GM18868 (cell line): ENCODE measurements around the gene FOXB1.

ENCODE experiments used
- ATAC-seq: cut with Tn5 transposase; IDR thresholded peaks from one replicate; pipeline ENCODE4 v1.9.1; 2021; ENCODE audit warnings: mild to moderate bottlenecking, moderate library complexity; ENCODE audit not compliant: unreplicated experiment

Gene FOXB1

DNA sequence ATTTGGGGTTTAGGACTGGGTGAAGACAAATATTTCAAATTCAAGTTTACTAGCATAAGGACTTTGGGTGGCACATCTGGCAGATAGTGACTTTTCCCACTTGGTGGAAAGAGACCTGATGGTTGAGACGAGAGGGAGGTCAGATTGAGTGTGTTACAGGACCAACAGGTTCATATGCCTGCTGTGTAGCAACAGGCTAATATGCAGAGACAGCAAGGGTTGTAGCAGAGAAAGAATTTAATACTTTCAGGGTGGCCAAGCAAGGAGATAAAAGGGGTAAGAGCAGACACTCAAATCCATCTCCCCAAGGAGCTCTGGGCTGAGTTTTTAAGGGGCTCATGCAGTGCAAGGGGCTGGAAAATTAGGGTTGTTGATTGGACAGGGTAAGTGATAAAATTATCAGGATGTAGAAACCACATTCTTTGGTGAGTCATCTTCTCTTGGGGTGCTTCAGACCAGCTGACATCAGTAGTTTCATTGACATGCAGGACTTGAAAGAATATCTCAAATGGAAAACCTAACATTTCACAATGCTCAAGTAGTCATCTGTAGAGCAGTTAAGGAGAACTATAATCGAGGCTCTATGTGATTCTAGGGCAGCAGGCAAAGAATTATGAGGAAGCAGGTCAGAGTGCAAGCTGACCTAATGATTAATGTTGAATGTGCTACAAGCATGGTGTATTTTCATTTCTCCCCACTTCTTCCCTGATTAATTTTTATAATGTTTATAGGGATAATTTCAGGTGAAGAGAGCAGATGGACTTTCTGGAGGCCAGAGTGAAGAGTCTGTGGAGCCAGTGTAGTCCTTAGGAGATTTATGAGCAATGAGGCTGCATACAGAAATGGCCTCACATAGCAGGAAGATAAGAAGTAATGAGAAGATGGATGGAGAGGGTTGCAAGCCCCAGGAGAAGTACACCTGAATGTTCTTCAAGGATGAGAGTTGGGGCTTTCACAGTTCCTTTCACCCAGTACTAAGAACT lies 13.7 kb downstream of the FOXB1 start:
- ATAC-seq, result no peak

DNA sequence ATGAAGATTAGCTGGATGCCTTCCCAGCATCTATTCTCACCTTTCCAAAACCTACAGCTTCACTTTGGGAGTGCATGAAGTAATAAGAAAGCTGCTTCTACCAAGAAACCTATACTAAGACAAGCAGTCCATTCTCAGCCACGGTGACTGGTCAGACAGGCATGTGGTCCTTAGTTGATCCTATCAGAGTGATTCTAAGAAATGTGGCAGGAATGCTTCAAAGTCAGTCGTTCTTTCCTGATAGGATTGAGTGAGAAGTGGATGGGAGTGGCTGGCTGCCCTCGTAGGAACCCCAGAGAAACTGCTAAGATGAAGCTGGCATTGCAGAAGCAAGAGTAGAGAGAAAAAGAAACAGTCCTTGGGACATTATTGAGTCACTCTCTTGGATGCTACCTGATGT lies 16.6 kb downstream of the FOXB1 start:
- ATAC-seq, result no peak

DNA sequence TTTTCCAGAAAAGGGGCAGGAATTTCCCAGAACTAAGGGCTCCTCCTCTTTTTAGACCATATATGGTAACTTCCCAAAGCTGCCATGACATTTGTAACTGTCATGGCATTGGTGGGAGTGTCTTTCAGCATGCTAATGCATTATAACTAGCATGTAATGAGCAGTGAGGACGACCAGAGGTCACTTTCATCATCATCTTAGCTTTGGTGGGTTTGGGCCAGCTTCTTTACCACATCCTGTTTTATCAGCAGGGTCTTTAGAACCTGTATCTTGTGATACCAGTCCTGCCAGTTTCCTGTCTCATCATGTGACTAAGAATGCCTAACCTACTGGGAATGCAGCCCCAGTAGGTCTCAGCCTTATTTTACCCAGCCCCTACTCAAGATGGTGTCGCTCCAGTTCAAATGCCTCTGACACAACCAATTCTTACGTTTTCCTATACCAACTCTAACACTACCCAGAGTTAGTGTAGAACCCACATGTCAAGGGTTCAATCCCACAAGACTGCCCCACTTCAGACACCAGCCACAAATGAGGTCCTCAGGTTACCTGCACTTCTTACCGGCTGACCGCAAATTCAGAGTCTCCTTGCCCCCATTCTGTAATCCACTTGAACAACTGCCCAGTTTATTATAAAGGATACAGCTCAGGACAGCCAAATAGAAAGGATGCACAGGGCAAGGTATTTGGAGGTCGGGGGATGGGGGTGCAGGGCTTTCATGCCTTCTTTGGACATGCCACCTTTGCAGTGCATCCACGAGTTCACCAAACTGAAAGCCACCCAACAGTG lies 17.7 kb downstream of the FOXB1 start:
- no peak for ATAC-seq

DNA sequence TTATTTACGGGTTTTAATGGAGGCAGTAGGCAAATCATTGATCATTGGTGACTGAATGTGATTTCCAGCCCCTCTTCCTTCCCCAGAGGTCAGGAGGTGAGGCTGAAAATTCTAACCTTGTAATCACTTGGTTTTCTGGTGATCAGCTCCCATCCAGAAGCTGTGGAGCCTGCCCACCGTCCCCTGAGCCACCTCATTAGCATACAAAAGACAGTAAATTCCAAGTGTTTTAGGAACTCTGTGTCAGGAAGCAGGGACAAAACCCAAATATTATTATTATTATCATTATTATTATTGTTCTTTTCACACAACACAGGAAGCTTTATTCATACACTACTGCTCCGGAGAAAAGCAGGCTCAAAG lies 18.2 kb downstream of the FOXB1 start:
- ATAC-seq, result no peak

DNA sequence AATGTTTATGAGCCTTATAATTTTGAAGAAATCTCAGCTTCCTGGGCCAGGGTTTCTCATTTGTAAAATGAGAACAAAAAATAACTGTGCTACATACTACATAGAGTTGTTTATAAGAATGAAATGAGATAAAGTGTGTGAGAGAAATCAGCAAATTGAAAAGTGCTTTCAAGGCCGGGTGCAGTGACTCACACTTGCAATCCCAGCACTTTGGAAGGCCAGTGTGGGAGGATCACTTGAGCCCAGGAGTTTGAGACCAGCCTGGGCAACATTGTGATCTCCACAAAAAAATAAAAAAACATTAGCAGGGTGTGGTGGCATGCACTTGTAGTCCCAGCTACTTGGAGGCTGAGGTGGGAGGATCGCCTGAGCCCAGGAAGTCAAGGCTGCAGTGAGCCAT lies 22.4 kb downstream of the FOXB1 start:
- no peak for ATAC-seq

DNA sequence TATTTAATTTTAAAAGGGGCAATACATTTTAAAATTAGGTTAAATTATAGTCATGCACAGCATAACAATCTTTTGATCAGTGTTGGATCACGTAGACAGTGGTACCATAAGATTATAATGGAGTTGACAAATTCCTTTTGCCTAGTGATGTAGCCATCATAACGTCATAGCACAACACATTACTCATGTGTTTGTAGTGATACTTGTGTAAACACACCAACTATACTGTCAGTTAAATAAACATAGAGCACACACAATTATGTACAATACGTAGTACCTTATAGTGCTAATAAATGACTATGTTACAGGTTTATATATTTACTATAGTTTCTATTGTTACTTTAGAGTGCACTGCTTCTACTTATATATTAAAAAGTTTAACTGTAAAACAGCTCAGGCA lies 31.2 kb downstream of the FOXB1 start:
- ATAC-seq, result no peak

DNA sequence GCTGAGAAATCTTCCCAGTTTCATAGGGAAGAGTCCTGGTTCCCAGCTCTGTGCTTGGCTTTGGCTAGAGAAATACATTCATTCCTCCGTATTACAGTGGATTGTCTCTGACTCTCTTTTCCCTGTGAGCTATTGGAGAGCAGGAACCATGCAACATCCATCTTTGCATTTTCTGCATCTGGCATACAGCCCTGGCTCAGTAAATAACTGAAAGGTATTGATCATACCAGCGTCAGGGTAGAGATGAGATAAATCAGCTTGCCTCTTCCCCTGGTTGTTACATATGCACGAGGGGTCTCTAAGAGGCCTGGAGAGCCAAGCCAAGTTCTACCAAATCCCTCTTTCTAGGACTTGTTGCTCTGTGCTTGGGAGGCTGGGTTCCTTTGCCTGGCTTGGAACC lies 35.2 kb downstream of the FOXB1 start:
- no peak for ATAC-seq

DNA sequence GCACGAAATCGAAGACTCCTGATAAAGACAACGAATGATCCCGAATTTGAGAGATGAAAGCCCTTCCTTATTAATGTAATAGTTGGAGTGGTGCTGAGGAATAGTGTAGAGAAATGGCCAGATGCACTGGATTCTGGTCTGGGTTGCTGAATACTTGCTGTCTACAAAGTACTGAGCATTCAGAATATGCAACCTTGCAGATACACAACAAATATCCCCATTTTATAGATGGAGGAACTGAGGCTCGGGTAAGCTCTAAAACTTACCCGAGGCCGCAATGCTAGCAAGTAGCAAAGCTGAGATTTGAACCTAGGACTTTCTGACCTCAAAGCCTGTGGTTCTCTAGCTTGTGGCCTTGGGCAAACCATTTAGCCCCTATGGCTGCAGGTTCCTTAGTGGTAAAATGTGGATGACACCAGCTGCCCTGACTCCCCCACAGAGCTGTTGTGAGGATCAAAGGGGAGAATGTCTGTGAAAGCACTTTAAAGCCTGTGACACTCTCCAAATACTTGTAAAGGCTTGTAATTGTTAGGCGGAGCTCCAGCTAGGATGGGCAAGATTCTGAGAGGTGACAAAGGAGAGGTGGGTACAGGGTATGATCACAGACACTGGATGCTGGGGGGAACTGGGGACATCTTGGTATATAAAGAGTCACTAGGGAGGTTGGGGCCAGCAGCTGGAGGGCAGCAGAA lies 39.8 kb downstream of the FOXB1 start:
- ATAC-seq, result no peak

DNA sequence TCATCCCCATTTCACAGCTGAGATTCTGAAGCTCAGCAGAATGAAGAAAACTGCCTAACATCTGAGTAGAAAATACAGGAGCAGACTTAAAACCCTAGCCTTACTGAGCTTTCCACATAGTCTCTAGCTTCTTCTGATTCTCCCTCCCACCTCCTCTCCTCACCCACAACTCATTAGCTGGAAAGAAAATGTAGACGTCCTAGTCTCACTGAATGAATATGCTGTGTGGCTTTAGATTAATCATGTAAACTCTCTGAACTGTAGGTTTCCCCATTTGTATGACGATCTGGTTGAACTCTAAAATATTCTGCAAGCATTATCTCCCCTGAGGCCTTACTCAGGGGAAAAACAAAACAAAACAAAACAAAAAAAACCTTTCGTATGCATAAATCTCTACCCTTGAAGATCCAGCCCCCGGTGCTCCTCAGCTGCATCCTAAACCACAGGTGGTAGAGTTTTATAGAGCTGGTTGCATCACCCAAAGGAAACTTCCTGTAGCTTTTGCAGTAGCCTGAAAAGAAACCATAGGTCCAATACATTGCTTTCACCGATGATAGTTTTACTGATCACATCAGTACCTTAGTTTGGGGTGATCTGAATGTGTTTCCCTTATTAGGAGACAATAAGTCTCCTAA lies 40.6 kb downstream of the FOXB1 start:
- ATAC-seq, result no peak

DNA sequence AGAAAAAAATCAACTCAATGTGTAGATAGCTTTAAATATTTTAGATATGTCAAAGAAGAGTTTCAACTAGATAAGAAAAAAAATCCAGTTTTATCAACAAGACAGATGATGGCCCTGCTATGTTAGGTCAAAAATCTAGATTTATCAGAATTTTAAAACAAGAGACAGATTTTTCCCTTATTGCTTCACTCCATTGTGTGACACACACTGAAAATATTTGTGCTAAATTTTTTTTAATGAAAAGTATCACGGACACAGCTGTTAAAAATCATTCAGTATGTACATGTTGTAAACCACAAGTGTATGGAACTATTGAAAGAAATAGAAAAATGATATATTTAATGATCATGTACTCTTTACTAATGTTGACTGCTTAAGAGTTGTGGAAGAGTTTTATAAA lies 43.6 kb downstream of the FOXB1 start:
- ATAC-seq, result no peak

DNA sequence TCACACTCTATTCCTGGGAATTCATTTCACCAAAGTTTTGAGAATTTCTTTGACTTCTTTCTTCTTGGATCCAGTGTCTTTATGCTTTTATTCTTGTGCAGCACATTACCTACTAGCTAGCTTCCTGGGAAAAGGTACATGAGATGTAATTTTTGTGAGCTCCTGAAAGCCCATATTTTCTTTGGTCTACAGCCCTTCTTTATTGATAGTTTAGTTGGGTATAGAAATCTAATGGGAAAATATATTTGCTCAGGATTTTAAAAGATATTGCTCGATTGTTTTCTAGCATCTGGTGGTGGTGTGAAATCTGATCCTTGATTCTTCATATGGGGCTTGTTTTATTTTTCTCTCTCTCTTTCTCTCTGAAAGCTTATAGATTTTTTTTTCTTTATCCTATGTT lies 45.8 kb downstream of the FOXB1 start:
- no peak for ATAC-seq

DNA sequence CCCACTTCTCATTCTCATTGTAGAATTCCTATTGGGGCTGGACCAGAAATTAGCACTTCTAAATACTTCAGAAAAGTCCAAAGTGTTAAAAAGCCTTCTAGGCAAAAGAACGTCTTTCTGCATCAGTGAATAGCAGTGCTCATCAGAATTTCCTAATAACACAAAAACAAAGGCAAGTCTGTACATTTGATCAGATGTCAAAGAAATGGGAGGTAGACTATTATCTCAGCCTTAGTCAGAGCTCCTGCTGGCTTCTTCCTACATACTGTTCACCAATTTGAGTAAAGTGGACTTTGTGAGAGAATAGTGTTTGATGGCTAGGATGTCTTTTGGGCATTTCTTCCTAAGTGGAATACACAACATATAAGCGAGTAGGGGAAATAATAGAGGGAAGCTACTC lies 48.7 kb downstream of the FOXB1 start:
- no peak for ATAC-seq

DNA sequence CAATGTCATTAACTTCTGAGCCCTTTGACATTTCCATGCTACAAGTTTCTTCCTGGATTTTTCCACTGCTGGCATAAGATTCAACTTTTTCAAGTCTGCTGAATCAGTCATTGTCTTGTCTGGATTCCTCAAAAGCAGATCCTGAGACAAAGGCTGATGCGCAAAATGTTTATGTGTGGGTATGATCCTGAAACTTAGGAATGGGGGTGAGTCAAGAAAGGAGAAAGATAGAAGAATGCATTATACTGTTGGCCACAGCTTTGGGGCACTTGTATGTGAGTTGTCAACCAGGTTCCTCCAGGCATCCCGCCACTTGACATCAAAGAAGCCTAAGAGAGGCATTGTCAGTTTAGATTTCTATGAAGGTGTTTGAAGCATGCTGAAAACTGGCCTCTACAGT lies 50.4 kb downstream of the FOXB1 start:
- ATAC-seq, result no peak
